Gastrocnemius medialis (tissue), 4 donors: ENCODE results near the gene RASGRP1. TPM values are rescaled to one million over a fixed set of nuclear protein-coding genes. Genes with fewer than 3 reads are reported as not detected.

Source experiments
- ATAC-seq, 2 donors: fragments of 150-250 bp; one replicate each; pipeline ENCODE4 v1.9.1; 2016
- DNase-seq, 2 donors: peaks; one replicate each; pipeline ENCODE4 v3.0.0-alpha.2; 2019
- H3K27ac ChIP-seq, 4 donors: fragments of 200-600 bp; sonication (generic); 1 replicate in 1 of 4; 2 replicates in 3 of 4; pipeline ENCODE4 v1.5.1; 2016 to 2018; ENCODE audit warnings: mild to moderate bottlenecking in 2 of 4, moderate library complexity in 1 of 4
- H3K27me3 ChIP-seq, 3 donors: fragments of 200-600 bp; sonication (generic) in 2 of 3; 1 replicate in 1 of 3; 2 replicates in 2 of 3; pipeline versions ENCODE4 v1.5.1 to v1.6.0; 2016 to 2019; ENCODE audit warnings: mild to moderate bottlenecking in 1 of 3, moderate library complexity in 1 of 3
- H3K36me3 ChIP-seq, 2 donors: fragments of 200-600 bp; sonication (generic) in 1 of 2; one replicate each; pipeline ENCODE4 v1.5.1; 2017 to 2018
- H3K4me1 ChIP-seq, 2 donors: fragments of 200-600 bp; sonication (generic) in 1 of 2; one replicate each; pipeline ENCODE4 v1.5.1; 2016 to 2017; ENCODE audit warnings: mild to moderate bottlenecking in 2 of 2
- H3K4me3 ChIP-seq, 4 donors: fragments of 200-600 bp; sonication (generic) in 3 of 4; 1 replicate in 1 of 4; 2 replicates in 3 of 4; pipeline ENCODE4 v1.5.1; 2016 to 2019; ENCODE audit warnings: mild to moderate bottlenecking in 2 of 4
- H3K9me3 ChIP-seq, 3 donors: fragments of 200-600 bp; sonication (generic) in 2 of 3; 1 replicate in 1 of 3; 2 replicates in 2 of 3; pipeline ENCODE4 v1.5.1; 2016 to 2019
- CTCF ChIP-seq, 5 experiments: fragments of 450-650 bp in 3 of 5; fragments of 200-600 bp in 2 of 5; sonication (generic) in 2 of 5; IDR thresholded peaks in 4 of 5; conservative IDR thresholded peaks in 1 of 5; 1 replicate in 4 of 5; 2 replicates in 1 of 5; pipeline ENCODE4 v1.5.1; 2016 to 2019; ENCODE audit warnings: antibody characterized with exemption in 5 of 5, mild to moderate bottlenecking in 3 of 5, moderate library complexity in 3 of 5
- POLR2A ChIP-seq, 2 donors: fragments of 450-650 bp; IDR thresholded peaks; one replicate each; pipeline ENCODE4 v1.6.1; 2017; ENCODE audit warnings: antibody characterized with exemption in 2 of 2, mild to moderate bottlenecking in 2 of 2, moderate library complexity in 2 of 2
- in situ Hi-C, 4 donors: fragments of 200-750 bp; cut with MboI; loops; one replicate each; pipeline versions ENCODE4 v1.15.0 to v1.8.0; 2017; ENCODE audit warnings: low sequenced_read_pairs in 4 of 4
- intact Hi-C: fragments of 100-400 bp; cut with DNase I; formaldehyde crosslinking; loops from one replicate; pipeline ENCODE4 v1.15.1; 2023; ENCODE audit warnings: low total_unique reads
- total RNA-seq, 4 donors: library from RNA; depleted of rRNA; stranded (reverse); fragments of >200 nt; gene quantifications; one replicate each; pipeline versions ENCODE4 v1.1.0 to v1.2.3, GENCODE V29; 2016

RASGRP1 gene
- total RNA-seq, 4 donors from 2014 or later = 0.44 to 0.85 TPM; not detected in 2

- in situ Hi-C loops (no loop called here), intact Hi-C loops (no loop called here)
- DNase-seq = no peak
- Histone ChIP-seq H3K27ac (no peak overlapping the region), H3K4me3 (no peak overlapping the region), H3K27me3 (peaks cover 0 to 11% (median 0%) of the 10 kb centered on the region in 3 donors), H3K9me3 (no peaks in the 10 kb centered on the region), H3K36me3 (no peaks in the 10 kb centered on the region), H3K4me1 (no peaks in the 10 kb centered on the region)
- TF ChIP-seq CTCF (IDR thresholded peaks at IDR 0.05 in 4 of 5, conservative IDR thresholded peaks at IDR 0.05 in 1 of 5) = no peak
- no peak for TF ChIP-seq POLR2A (IDR thresholded peaks at IDR 0.05)
- no peak for ATAC-seq
These were observed 41.7 kb downstream of the RASGRP1 start for GRCh38 chr15:38522922-38523321.

GRCh38 chr15:38521316-38521715, 43.3 kb downstream of the RASGRP1 start:
- ATAC-seq (no peak), DNase-seq (no peak)
- intact Hi-C loops = no loop called here
- Histone ChIP-seq H3K36me3 (no peaks in the 10 kb centered on the region), H3K9me3 (no peaks in the 10 kb centered on the region), H3K27ac (no peak overlapping the region), H3K4me3 (no peak overlapping the region), H3K4me1 (no peaks in the 10 kb centered on the region), H3K27me3 (peaks cover 0 to 12% (median 0%) of the 10 kb centered on the region in 3 donors)
- TF ChIP-seq CTCF (IDR thresholded peaks at IDR 0.05 in 4 of 5, conservative IDR thresholded peaks at IDR 0.05 in 1 of 5) (no peak), POLR2A (IDR thresholded peaks at IDR 0.05) (no peak)
- in situ Hi-C loops = no loop called here

GRCh38 chr15:38520035-38520434, 44.6 kb downstream of the RASGRP1 start:
- peaks cover 0 to 12% (median 0%) of the 10 kb centered on the region in 3 donors for H3K27me3 ChIP-seq
- H3K4me3 ChIP-seq = no peak overlapping the region
- H3K36me3 ChIP-seq = no peaks in the 10 kb centered on the region
- in situ Hi-C loops = no loop called here
- DNase-seq = no peak
- ATAC-seq = no peak
- no peak for TF ChIP-seq POLR2A (IDR thresholded peaks at IDR 0.05)
- no peak for TF ChIP-seq CTCF (IDR thresholded peaks at IDR 0.05 in 4 of 5, conservative IDR thresholded peaks at IDR 0.05 in 1 of 5)
- H3K4me1 ChIP-seq = no peaks in the 10 kb centered on the region
- H3K9me3 ChIP-seq = no peaks in the 10 kb centered on the region
- H3K27ac ChIP-seq = no peak overlapping the region
- intact Hi-C loops = no loop called here

GRCh38 chr15:38518084-38518483, 46.5 kb downstream of the RASGRP1 start:
- ATAC-seq = no peak
- in situ Hi-C loops (no loop called here), intact Hi-C loops (no loop called here)
- Histone ChIP-seq H3K4me1 (no peaks in the 10 kb centered on the region), H3K27ac (no peak overlapping the region), H3K27me3 (peaks cover 0 to 12% (median 0%) of the 10 kb centered on the region in 3 donors), H3K4me3 (no peak overlapping the region), H3K36me3 (no peaks in the 10 kb centered on the region), H3K9me3 (no peaks in the 10 kb centered on the region)
- no peak for DNase-seq
- no peak for TF ChIP-seq CTCF (IDR thresholded peaks at IDR 0.05 in 4 of 5, conservative IDR thresholded peaks at IDR 0.05 in 1 of 5)
- no peak for TF ChIP-seq POLR2A (IDR thresholded peaks at IDR 0.05)

GRCh38 chr15:38517312-38517975, 47.2 kb downstream of the RASGRP1 start:
- no peak for TF ChIP-seq POLR2A (IDR thresholded peaks at IDR 0.05)
- TF ChIP-seq CTCF (IDR thresholded peaks at IDR 0.05 in 4 of 5, conservative IDR thresholded peaks at IDR 0.05 in 1 of 5) = no peak
- DNase-seq (no peak), ATAC-seq (no peak)
- peaks cover 0 to 12% (median 0%) of the 10 kb centered on the region in 3 donors for H3K27me3 ChIP-seq
- H3K9me3 ChIP-seq = no peaks in the 10 kb centered on the region
- intact Hi-C loops = no loop called here
- H3K4me3 ChIP-seq = no peak overlapping the region
- no peaks in the 10 kb centered on the region for H3K4me1 ChIP-seq
- in situ Hi-C loops = no loop called here
- H3K36me3 ChIP-seq = no peaks in the 10 kb centered on the region
- no peak overlapping the region for H3K27ac ChIP-seq
